HUES64 (cell line): ENCODE measurements around the gene FBXW11.

Experiments used
- H3K27ac ChIP-seq: 2 replicates; pipeline ENCODE4 v1.7.0; 2013; ENCODE audit warnings: low read depth, low read length, inconsistent platforms
- H3K27me3 ChIP-seq: 2 replicates; pipeline ENCODE4 v1.6.1; 2013; ENCODE audit warnings: mild to moderate bottlenecking, low read length; ENCODE audit not compliant: insufficient read depth
- H3K36me3 ChIP-seq: 2 replicates; pipeline ENCODE4 v1.6.1; 2013; ENCODE audit warnings: mild to moderate bottlenecking, low read length; ENCODE audit not compliant: insufficient read depth
- H3K4me1 ChIP-seq: 2 replicates; pipeline ENCODE4 v1.6.1; 2013; ENCODE audit warnings: mild to moderate bottlenecking, low read length, moderate library complexity; ENCODE audit not compliant: insufficient read depth
- H3K4me3 ChIP-seq: 2 replicates; pipeline ENCODE4 v1.5.1; 2013; ENCODE audit warnings: mild to moderate bottlenecking, low read length, moderate library complexity
- H3K9ac ChIP-seq: 2 replicates; pipeline ENCODE4 v1.6.1; 2013; ENCODE audit warnings: mild to moderate bottlenecking, low read depth, low read length
- H3K9me3 ChIP-seq: 2 replicates; pipeline ENCODE4 v1.6.1; 2013; ENCODE audit warnings: low read depth, low read length; ENCODE audit not compliant: insufficient read depth
- WGBS: fragments of 150-250, 120-280 bp; methylation state at CpG from one replicate; pipeline ENCODE4 v1.1.7; 2013; ENCODE audit warnings: missing lambda C conversion rate; 5-methylcytosine and 5-hydroxymethylcytosine counted together

Gene FBXW11

GRCh38 chr5:171968531-171968930 is 37.9 kb downstream of the FBXW11 start:
- no peak overlapping the region for H3K9ac ChIP-seq
- H3K36me3 ChIP-seq: no peaks in the 10 kb centered on the region
- H3K4me1 ChIP-seq: peaks cover 38% of the 10 kb centered on the region
- no peak overlapping the region for H3K27ac ChIP-seq
- no peaks in the 10 kb centered on the region for H3K9me3 ChIP-seq
- H3K27me3 ChIP-seq: no peaks in the 10 kb centered on the region
- 96% methylated on average over 3 of the region's 3 CpGs for WGBS
- H3K4me3 ChIP-seq: no peak overlapping the region

GRCh38 chr5:171966964-171967363 is 39.5 kb downstream of the FBXW11 start:
- H3K9ac ChIP-seq: no peak overlapping the region
- H3K9me3 ChIP-seq: no peaks in the 10 kb centered on the region
- no peaks in the 10 kb centered on the region for H3K36me3 ChIP-seq
- H3K4me3 ChIP-seq: no peak overlapping the region
- peaks cover 48% of the 10 kb centered on the region for H3K4me1 ChIP-seq
- H3K27me3 ChIP-seq: no peaks in the 10 kb centered on the region
- H3K27ac ChIP-seq: no peak overlapping the region; the same call in 1 of the 2 replicates
- 94% methylated on average over 2 of the region's 2 CpGs for WGBS

GRCh38 chr5:171966270-171966669 is 40.2 kb downstream of the FBXW11 start:
- 90% methylated on average over 2 of the region's 2 CpGs for WGBS
- H3K27me3 ChIP-seq: no peaks in the 10 kb centered on the region
- H3K9ac ChIP-seq: no peak overlapping the region
- H3K4me1 ChIP-seq: peaks cover 43% of the 10 kb centered on the region
- H3K4me3 ChIP-seq: no peak overlapping the region
- H3K9me3 ChIP-seq: no peaks in the 10 kb centered on the region
- H3K27ac ChIP-seq: peak overlapping the region; percentile 23; the same call in 1 of the 2 replicates
- H3K36me3 ChIP-seq: no peaks in the 10 kb centered on the region

GRCh38 chr5:171965745-171966144 is 40.7 kb downstream of the FBXW11 start:
- 88% methylated on average over 4 of the region's 6 CpGs for WGBS
- H3K4me1 ChIP-seq: peaks cover 38% of the 10 kb centered on the region
- H3K36me3 ChIP-seq: no peaks in the 10 kb centered on the region
- H3K4me3 ChIP-seq: no peak overlapping the region
- H3K9me3 ChIP-seq: no peaks in the 10 kb centered on the region
- H3K27ac ChIP-seq: no peak overlapping the region
- H3K9ac ChIP-seq: no peak overlapping the region
- H3K27me3 ChIP-seq: no peaks in the 10 kb centered on the region

GRCh38 chr5:171963416-171963815 is 43.0 kb downstream of the FBXW11 start:
- no peaks in the 10 kb centered on the region for H3K27me3 ChIP-seq
- H3K27ac ChIP-seq: no peak overlapping the region
- H3K9me3 ChIP-seq: no peaks in the 10 kb centered on the region
- H3K9ac ChIP-seq: no peak overlapping the region
- H3K36me3 ChIP-seq: no peaks in the 10 kb centered on the region
- WGBS: 85% methylated on average over 2 of the region's 2 CpGs
- peaks cover 38% of the 10 kb centered on the region for H3K4me1 ChIP-seq
- H3K4me3 ChIP-seq: no peak overlapping the region

- H3K27ac ChIP-seq: no peak overlapping the region
- 98% methylated on average over 2 of the region's 3 CpGs for WGBS
Measured at GRCh38 chr5:171961117-171961516, 45.3 kb downstream of the FBXW11 start.

GRCh38 chr5:171957591-171958251 is 48.7 kb downstream of the FBXW11 start:
- Histone ChIP-seq H3K9me3 (no peaks in the 10 kb centered on the region), H3K4me3 (no peak overlapping the region), H3K9ac (no peak overlapping the region), H3K36me3 (no peaks in the 10 kb centered on the region), H3K4me1 (peaks cover 60% of the 10 kb centered on the region), H3K27ac (no peak overlapping the region), H3K27me3 (no peaks in the 10 kb centered on the region)
- 90% methylated on average over 8 of the region's 9 CpGs for WGBS

More at GRCh38 chr5:171961117-171961516, 45.3 kb downstream of the FBXW11 start:
- Histone ChIP-seq H3K4me3 (no peak overlapping the region), H3K9me3 (no peaks in the 10 kb centered on the region), H3K4me1 (peaks cover 51% of the 10 kb centered on the region), H3K9ac (no peak overlapping the region), H3K27me3 (no peaks in the 10 kb centered on the region), H3K36me3 (no peaks in the 10 kb centered on the region)

GRCh38 chr5:171956887-171957495 is 49.4 kb downstream of the FBXW11 start:
- peaks cover 54% of the 10 kb centered on the region for H3K4me1 ChIP-seq
- H3K9me3 ChIP-seq: no peaks in the 10 kb centered on the region
- 83% methylated on average over 5 of the region's 5 CpGs for WGBS
- H3K9ac ChIP-seq: no peak overlapping the region
- H3K4me3 ChIP-seq: no peak overlapping the region
- no peaks in the 10 kb centered on the region for H3K27me3 ChIP-seq
- no peak overlapping the region for H3K27ac ChIP-seq
- no peaks in the 10 kb centered on the region for H3K36me3 ChIP-seq

- no peak overlapping the region for H3K4me3 ChIP-seq
- H3K9me3 ChIP-seq: no peaks in the 10 kb centered on the region
- peaks cover 54% of the 10 kb centered on the region for H3K4me1 ChIP-seq
- H3K9ac ChIP-seq: no peak overlapping the region
- 100% methylated on average over 1 of the region's 1 CpG for WGBS
- H3K36me3 ChIP-seq: no peaks in the 10 kb centered on the region
- no peaks in the 10 kb centered on the region for H3K27me3 ChIP-seq
- H3K27ac ChIP-seq: no peak overlapping the region
Measured at GRCh38 chr5:171956314-171956713, 50.1 kb downstream of the FBXW11 start.

- H3K36me3 ChIP-seq: no peaks in the 10 kb centered on the region
- H3K9me3 ChIP-seq: no peaks in the 10 kb centered on the region
- H3K27me3 ChIP-seq: no peaks in the 10 kb centered on the region
- peaks cover 54% of the 10 kb centered on the region for H3K4me1 ChIP-seq
- no peak overlapping the region for H3K9ac ChIP-seq
- H3K4me3 ChIP-seq: no peak overlapping the region
- WGBS: 91% methylated on average over 4 of the region's 4 CpGs
- no peak overlapping the region for H3K27ac ChIP-seq
Measured at GRCh38 chr5:171955761-171956160, 50.7 kb downstream of the FBXW11 start.

GRCh38 chr5:171954721-171955120 is 51.7 kb downstream of the FBXW11 start:
- Histone ChIP-seq H3K27me3 (no peaks in the 10 kb centered on the region), H3K9ac (no peak overlapping the region), H3K9me3 (no peaks in the 10 kb centered on the region), H3K36me3 (no peaks in the 10 kb centered on the region), H3K4me3 (no peak overlapping the region), H3K4me1 (peaks cover 54% of the 10 kb centered on the region), H3K27ac (no peak overlapping the region)
- 78% methylated on average over 1 of the region's 1 CpG for WGBS
